Measurements from ENCODE around the gene MYEF2.

MYEF2 gene

DNA sequence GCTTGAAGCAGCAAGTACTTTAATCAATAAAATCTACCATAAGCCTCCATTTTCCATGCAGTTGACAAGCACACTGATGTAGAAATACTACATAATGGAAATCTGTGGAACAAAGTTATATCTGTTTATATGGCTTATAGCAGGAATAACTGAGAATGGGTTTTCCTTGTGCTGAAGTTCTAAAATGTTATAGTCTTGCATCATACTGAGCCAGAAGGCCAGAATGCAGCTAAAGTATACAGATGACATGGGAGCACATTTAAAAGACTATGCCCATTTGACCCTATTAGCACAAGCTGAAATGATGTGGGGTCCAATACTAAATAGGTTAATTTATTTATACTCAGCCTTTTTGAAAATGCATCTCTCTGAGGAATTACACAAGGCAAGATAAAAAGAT, 32.2 kb downstream of the MYEF2 start:
- no peak for DNase-seq (ENCODE audit: low read depth)

DNA sequence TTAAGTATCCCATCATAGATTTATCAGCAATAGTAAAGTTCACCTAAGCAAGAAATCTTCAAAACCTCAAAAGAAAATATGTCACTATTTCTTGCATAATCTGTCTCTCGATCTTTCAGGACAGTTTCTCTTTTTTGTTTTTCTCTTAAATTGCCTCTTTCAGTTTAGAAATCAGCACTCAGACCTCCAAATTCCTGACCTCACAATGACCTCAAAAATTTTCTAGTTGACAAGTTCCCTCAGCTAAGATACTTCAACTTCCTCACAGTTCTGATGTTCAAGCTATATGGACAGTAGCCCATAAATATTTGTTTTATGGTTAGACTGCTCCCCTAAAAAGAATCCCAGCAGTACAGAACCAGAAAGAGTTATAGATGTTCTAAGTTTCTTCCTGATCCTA, 33.2 kb downstream of the MYEF2 start:
- no peak for DNase-seq (ENCODE audit: low read depth)

DNA sequence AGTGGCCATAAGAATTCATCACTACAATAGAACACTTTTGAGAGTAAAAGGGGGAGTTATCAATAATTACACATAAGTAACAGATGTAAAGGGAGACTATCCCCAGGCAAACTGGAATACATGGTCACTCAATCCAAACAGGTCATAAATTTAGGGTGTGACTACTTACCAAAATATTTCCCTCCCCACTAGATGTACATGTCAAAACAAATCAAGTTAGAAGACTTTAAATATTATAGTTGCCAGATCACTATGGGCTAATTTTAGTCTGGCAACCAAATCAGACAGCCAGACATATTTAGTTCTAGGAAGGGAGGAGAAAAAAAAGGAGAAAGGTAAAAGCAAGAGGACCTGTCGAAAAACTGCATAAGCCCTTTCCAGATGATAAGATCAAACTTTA, 34.2 kb downstream of the MYEF2 start:
- DNase-seq (ENCODE audit: low read depth), result no peak

DNA sequence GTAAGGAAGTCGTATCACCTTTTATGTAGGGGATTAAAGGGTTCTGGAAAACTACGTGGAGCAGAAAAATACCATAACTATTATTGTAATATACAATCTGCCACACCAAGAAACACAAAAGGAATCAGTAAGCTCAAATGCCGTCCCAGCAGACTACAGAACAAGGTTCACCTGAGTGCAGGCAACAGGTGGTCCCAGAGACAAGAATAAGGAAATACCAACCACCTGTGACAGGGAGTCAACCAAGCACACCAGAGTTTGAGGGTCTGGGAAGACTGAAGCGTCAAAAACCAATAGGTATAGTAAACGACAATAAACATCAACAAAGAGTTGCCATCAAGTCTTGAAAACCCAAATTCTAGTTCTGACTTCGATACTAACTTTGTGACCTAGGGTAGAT, 45.2 kb downstream of the MYEF2 start:
- DNase-seq (ENCODE audit: low read depth), result no peak

DNA sequence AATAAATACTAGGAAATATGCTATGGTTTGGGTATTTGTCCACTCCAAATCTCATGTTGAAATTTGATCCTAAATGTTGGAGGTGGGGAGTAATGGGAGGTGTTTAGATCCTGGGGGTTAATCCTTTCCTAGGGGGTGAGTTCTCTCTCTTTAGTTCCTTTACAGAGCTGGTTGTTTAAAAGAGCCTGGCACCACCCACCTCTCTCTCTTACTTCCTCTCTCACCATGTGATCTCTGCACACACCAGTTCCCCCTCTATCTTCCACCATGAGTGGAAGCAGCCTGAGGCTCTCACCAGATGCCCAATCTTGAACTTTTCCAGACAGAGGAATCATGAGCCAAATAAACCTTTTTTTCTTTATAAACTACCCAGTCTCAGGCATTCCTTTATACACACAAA, 46.8 kb downstream of the MYEF2 start:
- DNase-seq (ENCODE audit: low read depth), result no peak

DNA sequence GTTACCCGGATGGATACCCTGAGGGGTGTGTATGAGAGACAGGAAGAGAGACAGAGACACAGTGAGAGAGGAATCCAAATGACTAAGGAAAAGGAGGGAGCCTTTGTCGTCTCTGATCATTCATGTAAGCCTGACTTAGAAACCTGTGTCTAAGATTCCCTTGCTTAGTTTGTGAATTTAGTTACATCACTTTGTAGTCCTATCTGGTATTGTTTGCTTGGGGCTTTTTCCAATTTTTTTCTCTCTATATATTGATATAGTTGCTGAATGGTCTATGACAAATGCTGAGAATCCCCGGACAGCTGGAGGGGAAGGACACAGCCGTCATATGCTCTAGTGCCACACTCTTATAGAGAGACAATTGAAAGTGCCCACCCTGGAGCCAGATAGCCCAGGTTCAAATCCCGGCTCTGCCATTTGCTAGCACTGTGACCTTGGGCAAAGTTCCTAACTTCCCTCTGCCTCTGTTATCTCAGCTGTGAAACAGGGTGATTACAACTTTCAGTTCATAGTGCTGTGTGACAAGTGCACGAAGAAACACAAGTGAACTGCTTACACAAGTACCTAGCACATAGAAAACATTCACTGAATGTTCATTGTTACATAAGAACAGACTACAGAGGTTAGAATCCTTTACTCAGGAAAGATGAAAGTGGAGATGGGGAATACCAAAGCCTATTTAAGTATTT, 51.3 kb downstream of the MYEF2 start:
- no peak for DNase-seq (ENCODE audit: low read depth)

DNA sequence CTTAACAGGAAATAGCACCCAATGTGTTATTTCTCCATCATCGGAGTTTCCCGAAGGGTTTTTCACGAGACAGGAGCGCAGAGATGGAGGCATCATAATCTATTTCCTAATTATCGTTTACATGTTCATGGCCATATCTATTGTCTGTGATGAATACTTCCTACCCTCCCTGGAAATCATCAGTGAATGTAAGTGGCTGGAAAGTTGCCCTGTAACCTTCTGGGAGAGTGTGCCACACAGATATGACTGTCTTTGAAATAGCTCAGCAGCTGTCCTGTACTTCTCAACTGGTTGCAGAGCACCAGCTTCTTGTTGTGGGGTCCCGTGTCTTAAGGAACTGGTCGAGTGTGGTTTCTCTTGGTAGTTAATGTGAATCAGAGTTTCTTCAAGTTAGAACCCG, 56.2 kb downstream of the MYEF2 start:
- DNase-seq (ENCODE audit: low read depth), result no peak

DNA sequence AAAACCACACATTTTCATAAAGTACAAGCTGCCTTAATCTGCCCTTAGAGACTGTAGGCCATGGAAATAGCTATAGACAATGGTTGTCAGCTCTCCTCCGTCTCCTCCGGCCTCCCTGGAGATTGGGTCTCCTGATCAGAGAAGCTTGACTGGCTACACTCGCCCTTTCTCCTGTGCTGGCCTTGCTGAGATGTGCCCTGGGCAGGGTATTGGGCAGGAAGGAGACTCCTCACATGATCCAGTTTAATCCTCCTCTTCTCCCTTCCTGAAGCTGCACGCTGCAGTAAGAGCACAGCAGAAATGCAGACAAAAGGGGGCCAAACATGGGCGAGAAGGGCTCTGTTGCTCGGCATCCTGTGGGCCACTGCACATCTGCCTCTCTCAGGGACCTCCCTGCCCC, 57.4 kb downstream of the MYEF2 start, which contains the start of gene SLC24A5:
TSS of gene SLC24A5 (plus strand) at position 246 of the 400 bp plus-strand sequence. CDS start at position 301, 55 bp downstream.
- no peak for DNase-seq (ENCODE audit: low read depth)

DNA sequence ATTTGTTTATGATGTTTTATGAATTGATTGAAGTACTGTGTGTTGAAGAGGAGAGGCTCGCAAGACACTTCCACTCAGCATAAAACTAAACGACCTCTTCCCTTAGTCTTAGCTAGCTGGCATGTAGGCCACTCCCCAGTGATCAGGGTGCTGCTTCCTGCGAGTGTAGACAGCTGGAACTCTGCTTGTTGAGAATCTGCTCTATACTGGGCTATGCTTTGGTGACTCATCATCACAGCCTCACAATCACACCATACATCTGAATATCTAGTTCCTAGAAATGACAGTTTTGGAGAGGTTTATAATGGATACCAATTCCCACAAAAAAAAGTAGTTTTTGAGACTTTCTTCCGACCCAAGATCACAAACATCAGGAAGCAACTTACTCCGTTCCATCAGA, 58.8 kb downstream of the MYEF2 start:
- no peak for DNase-seq (ENCODE audit: low read depth)

DNA sequence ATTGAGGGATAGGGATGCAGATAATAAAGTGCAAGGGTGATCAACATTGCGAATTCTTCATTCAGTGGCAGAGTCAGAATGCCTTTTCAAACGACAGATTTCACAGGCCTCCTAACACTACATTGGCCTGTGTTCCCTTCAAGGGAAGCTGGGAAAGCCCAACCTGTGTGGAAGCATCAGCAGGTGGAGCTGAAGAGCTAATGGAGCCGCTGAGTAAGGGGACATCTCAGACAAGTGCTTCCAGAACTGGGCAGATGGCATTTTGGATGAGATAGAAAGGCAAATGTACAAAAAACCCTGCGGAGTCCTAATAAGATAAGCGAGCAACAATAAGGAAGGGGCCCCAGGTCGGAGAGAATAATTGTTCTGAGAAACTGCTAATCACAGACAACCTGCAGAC, 65.9 kb downstream of the MYEF2 start:
- DNase-seq (ENCODE audit: low read depth), result no peak

DNA sequence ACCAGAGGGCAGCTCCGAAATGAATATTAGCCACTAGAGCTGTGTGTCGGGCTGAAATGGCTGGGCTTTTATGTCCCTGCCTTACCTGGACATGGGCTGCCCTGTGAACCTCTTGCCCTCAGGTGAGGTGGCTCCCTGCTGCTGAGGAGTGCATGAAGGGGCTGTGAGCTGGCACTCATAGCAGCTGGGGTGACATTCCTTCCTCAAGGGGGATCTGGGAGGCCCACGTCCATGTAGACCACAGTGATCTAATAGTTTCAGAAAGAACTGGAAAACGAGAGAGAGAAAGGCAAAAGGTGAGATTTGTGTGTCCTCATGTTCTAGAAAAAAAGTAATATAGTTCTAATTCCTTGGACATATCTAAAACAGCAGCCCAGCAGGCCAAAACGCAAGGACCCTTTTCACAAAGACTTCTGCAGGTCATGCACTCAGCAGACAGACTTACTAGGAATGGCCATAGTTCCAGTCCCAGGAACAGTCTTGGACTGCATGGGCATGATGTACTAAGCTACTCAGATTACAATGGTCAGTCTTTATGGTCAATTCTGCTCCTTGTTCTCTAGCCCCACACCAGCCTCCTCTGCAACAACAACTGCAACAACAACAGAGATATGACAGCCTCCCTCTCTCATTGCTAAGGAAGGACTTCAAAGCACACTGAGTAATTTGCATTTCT, 68.1 kb downstream of the MYEF2 start:
- DNase-seq (ENCODE audit: low read depth), result no peak

DNA sequence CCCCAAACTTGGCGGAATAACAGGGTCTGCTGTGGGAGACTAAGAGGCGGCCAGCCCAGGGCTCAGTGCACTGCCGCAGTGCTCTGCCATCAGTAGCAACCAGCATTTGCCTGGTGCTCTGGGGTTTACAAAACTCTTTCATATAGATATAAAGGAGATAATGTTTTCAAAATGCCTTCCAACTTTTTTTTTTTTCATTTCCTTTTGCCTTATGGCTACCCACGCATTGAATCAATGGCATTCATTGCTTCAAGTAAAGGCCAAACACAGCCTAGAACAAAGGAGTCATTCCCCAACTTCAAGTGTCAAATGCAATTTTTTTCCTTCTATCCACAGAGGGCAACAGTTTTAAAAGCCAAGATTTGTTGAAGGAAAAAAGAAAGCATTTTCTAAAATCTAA, 68.9 kb downstream of the MYEF2 start:
- DNase-seq (ENCODE audit: low read depth), result no peak

DNA sequence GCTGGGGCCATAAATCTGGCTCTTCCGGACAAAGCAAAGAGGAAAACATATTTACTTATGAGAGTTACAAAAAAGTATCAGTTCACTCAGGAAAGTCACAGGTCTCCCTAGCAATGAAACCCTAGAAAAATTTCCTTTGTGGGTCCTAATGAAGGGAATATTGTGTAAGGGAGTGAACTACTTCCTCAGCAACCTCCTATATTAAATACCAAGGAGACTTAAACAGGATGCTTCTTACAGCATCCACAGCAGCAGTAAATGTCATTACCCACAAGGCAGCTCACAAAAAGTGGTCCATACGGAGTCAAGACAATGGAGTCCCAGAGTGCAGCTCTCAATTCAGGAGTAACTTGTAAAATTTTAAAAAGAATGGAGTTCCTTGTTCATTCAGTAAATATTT, 72.2 kb downstream of the MYEF2 start:
- DNase-seq (ENCODE audit: low read depth), result no peak

DNA sequence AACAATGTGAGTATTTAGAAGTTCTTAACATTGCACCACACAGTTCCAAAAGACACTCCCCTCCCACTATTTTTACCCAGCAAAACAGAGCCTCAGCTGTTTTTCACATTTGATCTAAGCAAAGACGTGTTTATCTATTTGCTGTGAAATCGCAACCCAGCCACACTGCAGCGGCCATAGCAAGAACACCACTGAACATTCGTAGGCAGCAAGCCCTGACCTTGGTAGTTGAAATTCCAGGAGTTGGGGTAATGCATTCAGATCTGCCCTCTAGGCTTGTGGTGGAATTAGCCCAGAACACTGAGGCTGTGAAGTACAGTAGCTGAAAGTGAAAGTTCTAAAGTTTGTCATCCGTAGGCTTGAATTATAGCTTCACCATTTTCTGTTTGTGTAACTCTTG, 74.4 kb downstream of the MYEF2 start:
- DNase-seq (ENCODE audit: low read depth), result no peak

DNA sequence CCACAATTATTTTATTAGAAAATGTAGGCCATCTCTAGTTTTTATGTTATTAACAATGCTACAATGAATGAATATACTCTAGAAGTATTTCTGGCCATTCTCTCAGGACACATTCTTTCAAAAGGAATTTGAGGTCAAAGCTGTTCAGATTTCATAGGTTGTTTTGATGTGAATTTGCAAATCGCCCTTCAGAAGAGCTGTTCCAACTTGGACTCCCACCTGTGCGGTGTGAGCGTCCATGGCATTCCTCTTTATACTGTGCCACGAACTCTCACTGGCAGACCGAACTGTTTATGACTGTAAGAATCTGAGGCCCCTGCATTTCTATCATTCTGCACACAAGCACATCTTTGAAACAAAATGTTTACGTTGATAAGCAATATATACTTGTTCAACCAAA, 75.9 kb downstream of the MYEF2 start:
- no peak for DNase-seq (ENCODE audit: low read depth)

DNA sequence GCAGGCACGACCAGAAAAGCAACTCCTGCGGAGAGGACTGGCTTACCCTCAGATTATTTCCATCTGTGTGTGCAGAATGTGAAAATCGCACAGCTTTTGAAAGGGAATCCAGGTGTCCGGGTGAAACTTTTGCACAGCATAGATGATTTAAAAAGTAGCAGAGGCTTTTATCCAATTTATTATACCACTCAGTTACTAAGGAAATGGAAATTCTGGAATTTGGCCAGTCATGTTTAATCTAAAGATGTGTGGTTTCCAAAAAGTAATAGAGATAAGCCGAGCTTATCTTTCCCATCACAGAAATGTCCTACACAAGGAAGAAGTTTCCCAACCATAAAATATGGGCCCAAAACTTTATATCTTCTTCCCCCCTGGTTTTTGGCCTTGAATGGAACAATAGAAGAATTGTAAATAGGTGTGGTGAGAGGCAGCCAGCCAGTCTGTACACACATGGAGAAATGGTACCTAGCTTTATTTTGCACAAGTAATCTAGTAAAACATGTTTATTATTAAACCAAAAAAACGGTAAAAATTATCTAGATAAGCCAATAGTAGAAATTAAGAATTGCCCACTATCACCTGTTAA, 76.6 kb downstream of the MYEF2 start:
- no peak for DNase-seq (ENCODE audit: low read depth)

DNA sequence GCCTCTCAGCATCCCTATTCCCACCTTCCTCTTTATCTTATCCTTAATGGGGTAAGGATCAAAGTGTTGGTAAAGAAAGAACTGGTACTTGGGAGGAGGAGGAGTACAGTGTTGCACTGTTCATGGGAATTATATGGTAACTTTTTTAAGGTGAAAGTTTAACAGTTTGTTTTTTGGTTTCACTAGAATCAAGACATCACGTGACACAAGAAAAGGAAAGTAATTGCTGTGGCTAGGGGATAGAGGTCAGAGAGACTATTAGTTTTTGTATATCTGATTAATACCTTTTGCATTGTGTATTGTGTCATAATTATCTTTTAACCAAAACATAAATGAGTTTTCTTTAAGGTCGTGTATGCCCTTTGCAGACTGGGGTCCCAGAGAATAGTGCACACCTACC, 80.8 kb downstream of the MYEF2 start:
- no peak for DNase-seq (ENCODE audit: low read depth)

DNA sequence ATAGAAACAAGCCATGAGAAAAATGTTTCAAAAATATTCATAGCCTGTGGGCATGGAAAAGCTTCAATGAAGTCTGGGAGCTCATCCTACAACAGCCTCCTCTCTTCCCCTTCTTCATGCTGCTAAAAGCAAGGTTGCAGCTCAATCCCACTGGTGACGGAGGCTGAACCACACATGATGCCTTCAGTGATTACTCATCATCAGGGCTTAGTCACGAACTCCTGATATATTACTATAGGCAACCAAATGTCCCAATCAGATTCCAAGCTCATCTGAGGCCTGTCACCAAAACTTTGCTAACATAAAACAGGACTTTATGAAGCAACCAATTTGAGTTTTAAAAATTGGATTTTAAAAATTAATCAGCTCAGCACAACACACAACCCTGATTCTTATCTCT, 81.3 kb downstream of the MYEF2 start:
- no peak for DNase-seq (ENCODE audit: low read depth)

DNA sequence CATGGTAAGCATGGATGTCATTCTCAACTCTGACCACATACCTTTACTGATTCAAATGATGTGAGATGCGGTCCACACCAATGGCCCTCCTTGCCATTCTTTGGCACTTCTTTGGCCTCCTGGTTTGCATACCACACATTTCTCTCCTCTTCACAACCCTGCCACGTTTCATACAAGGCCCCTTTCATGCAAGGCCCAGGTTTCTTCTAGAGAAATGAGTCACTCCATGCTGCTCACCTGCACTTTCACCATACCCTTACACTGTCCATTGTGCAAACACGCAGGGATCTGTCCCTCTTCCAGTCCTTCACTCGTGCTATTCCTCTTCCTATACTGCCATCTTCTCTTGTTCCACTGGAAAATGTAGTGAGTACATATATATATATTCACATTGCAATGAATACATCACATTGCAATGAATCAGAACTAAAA, 81.7 kb downstream of the MYEF2 start:
- DNase-seq (ENCODE audit: low read depth), result no peak

DNA sequence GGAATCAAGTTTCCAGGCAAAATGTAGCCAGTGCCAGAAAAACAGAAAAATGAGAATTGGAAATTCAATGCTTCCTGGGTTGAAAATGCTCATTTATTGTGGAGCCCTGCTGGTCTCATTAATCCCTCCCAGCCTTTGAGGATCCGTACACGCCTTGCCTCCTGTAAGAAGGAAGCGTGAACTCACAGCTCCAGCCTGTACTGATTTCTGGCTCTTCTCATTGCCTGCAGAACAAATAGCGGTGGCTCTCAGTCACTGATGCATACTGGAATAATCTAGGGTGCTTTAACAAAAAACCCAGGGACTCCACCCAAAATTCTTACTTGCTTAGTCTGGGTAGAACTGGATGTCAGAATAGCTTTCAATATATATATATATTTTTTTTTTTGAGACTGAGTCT, 86.6 kb downstream of the MYEF2 start:
- DNase-seq (ENCODE audit: low read depth), result no peak

DNA sequence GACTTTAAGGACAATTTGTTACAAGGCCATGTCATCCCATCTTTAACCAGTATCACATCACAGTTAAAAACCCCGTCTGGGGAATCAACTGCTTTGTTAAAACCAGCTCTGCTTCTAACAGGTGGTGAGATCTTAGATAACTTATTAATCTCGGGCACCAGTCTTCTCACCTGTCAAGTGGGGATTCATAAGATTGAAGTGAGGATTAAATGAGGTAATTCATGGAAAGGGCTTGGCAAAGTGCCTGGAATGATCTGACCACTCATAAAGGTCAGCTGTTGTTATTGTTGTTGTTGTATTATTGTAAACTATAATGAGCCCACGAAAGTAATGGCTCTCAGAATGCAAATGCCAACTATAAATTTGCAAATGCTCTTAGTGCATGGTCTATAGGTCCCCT, 87.4 kb downstream of the MYEF2 start:
- no peak for DNase-seq (ENCODE audit: low read depth)

DNA sequence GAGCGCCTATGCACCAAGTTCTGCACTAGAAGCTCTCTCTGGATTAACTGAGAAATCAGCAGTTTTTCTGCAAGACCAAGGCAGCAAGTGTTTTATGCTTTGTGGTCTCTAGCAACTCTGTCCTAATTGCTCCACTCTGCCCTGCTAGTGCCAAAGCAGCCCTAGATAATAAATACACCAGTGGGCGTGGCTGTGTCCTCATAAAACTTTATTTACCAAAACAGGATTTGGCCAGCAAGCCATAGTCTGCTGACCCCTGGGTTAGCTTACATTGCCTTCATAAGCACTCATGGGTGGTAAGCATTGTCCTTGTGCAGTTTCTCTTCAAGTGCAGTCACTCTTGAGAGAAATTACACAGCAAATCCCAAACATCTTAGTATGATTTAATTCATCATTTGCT, 88.0 kb downstream of the MYEF2 start:
- no peak for DNase-seq (ENCODE audit: low read depth)

DNA sequence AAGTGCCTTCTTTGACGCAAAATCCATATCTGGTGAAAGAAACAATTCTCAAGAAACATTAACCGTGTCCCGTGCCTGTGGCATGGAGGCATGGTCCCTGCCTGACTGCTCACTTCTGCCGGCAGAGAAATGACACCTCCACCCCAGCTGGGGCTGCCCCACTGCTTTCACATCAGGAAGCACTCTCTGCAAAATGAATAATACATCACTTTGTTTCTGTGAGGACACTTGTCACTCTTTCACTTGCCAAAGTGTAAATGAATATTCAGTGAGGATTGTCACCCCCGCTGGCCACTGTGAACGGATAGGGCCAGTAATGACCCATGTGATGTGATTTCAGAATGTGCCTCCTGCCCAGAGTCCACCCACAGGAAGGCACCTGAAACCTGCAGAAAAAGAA, 88.4 kb downstream of the MYEF2 start:
- no peak for DNase-seq (ENCODE audit: low read depth)

DNA sequence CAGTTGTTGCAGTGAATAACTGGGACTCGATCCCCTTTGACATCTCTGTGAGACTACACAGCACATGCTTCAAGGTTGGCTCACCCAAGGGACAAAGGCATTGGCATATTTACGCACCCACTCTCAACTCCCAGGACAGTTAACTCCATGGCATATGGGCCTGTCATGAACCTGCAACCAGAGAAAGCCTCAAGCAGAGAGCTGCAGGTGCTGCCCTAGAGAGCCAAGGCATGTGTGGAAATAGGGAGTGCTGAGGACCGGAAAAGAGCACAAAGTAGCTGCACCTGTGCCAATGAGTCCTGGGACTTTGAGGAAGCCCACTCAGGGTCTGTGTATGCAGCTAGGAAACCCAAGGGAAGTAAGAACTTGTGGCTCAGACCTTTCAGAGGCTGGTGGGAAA, 90.3 kb downstream of the MYEF2 start:
- DNase-seq (ENCODE audit: low read depth), result no peak

Measured in activated T-cell treated with anti-CD3 and anti-CD28 coated beads for 24 hours (primary cell).